ENCODE results near the gene ZNF385B. TPM values are rescaled to one million over a fixed set of nuclear protein-coding genes. Genes with fewer than 3 reads are reported as not detected.

The ZNF385B gene
- polyA plus RNA-seq, 1 donor from 2014 or later = 0.31 TPM

GRCh38 chr2:179596018-179596417 is 265.4 kb downstream of the ZNF385B start:
- no peaks in the 10 kb centered on the region for H3K9me2 ChIP-seq (ENCODE audit: insufficient read depth, low read length)
- no peak overlapping the region for H3K9ac ChIP-seq (ENCODE audit: low read length)
- TF ChIP-seq EZH2 (IDR thresholded peaks at IDR 0.05; ENCODE audit: borderline replicate concordance, insufficient read depth, low read length, poor library complexity, severe bottlenecking) (no peak), EP300 (conservative IDR thresholded peaks at IDR 0.05; ENCODE audit: poor library complexity, severe bottlenecking) (no peak), RAD21 (conservative IDR thresholded peaks at IDR 0.05) (no peak), MXI1 (conservative IDR thresholded peaks at IDR 0.05; ENCODE audit: poor library complexity, severe bottlenecking) (no peak), POLR2AphosphoS5 (IDR thresholded peaks at IDR 0.05) (no peak), REST (IDR thresholded peaks at IDR 0.05; ENCODE audit: borderline replicate concordance) (no peak), SMC3 (conservative IDR thresholded peaks at IDR 0.05; ENCODE audit: poor library complexity) (no peak), TAF1 (IDR thresholded peaks at IDR 0.05; ENCODE audit: low read depth) (no peak), CTCF (IDR thresholded peaks at IDR 0.05; ENCODE audit: poor library complexity, severe bottlenecking) (no peak)
- H3K27me3 ChIP-seq (ENCODE audit: insufficient read depth, low read depth, low read length) = no peaks in the 10 kb centered on the region
- H4K20me1 ChIP-seq (ENCODE audit: insufficient read depth) = no peaks in the 10 kb centered on the region
- no peaks in the 10 kb centered on the region for H3F3A ChIP-seq (ENCODE audit: insufficient read depth, low read length, poor library complexity, severe bottlenecking)
- H3K4me3 ChIP-seq (ENCODE audit: low read length) = no peak overlapping the region
- H3K9me3 ChIP-seq (ENCODE audit: low read length) = no peaks in the 10 kb centered on the region
- no peaks in the 10 kb centered on the region for H3K79me2 ChIP-seq (replicated peaks; ENCODE audit: insufficient read depth, low read length)
- H2AFZ ChIP-seq (ENCODE audit: low read depth, low read length) = no peak overlapping the region
- no peak overlapping the region for H3K27ac ChIP-seq (ENCODE audit: low read length)
- H3K4me2 ChIP-seq (ENCODE audit: low read length) = no peak overlapping the region
- no peaks in the 10 kb centered on the region for H3K36me3 ChIP-seq (ENCODE audit: insufficient read depth, low read length)

- H3K4me3 ChIP-seq (ENCODE audit: low read length) = no peak overlapping the region
- H3K79me2 ChIP-seq (replicated peaks; ENCODE audit: insufficient read depth, low read length) = no peaks in the 10 kb centered on the region
- no peak overlapping the region for H3K4me2 ChIP-seq (ENCODE audit: low read length)
- H3K9ac ChIP-seq (ENCODE audit: low read length) = no peak overlapping the region
- no peak overlapping the region for H3K27ac ChIP-seq (ENCODE audit: low read length)
- no peaks in the 10 kb centered on the region for H3F3A ChIP-seq (ENCODE audit: insufficient read depth, low read length, poor library complexity, severe bottlenecking)
- TF ChIP-seq POLR2AphosphoS5 (IDR thresholded peaks at IDR 0.05) (no peak), EZH2 (IDR thresholded peaks at IDR 0.05; ENCODE audit: borderline replicate concordance, insufficient read depth, low read length, poor library complexity, severe bottlenecking) (no peak), CTCF (IDR thresholded peaks at IDR 0.05; ENCODE audit: poor library complexity, severe bottlenecking) (no peak), TAF1 (IDR thresholded peaks at IDR 0.05; ENCODE audit: low read depth) (no peak), RAD21 (conservative IDR thresholded peaks at IDR 0.05) (no peak), MXI1 (conservative IDR thresholded peaks at IDR 0.05; ENCODE audit: poor library complexity, severe bottlenecking) (no peak), SMC3 (conservative IDR thresholded peaks at IDR 0.05; ENCODE audit: poor library complexity) (no peak)
- H3K36me3 ChIP-seq (ENCODE audit: insufficient read depth, low read length) = no peaks in the 10 kb centered on the region
- no peaks in the 10 kb centered on the region for H3K9me2 ChIP-seq (ENCODE audit: insufficient read depth, low read length)
- no peak overlapping the region for H2AFZ ChIP-seq (ENCODE audit: low read depth, low read length)
- no peaks in the 10 kb centered on the region for H3K9me3 ChIP-seq (ENCODE audit: low read length)
- no peaks in the 10 kb centered on the region for H3K27me3 ChIP-seq (ENCODE audit: insufficient read depth, low read depth, low read length)
- H4K20me1 ChIP-seq (ENCODE audit: insufficient read depth) = no peaks in the 10 kb centered on the region
Observed at GRCh38 chr2:179595284-179595683, 266.1 kb downstream of the ZNF385B start.

Measured in neural cell (in vitro differentiated cells).